Gastrocnemius medialis (tissue), 4 donors: ENCODE data around the gene LCE3C.

Experiments
- POLR2A ChIP-seq, 2 donors: fragments of 450-650 bp; IDR thresholded peaks; one replicate each; pipeline ENCODE4 v1.6.1; 2017; ENCODE audit warnings: antibody characterized with exemption in 2 of 2, mild to moderate bottlenecking in 2 of 2, moderate library complexity in 2 of 2
- TF ChIP-seq, protein P1 (sequence below), 5 experiments: fragments of 450-650 bp in 3 of 5; fragments of 200-600 bp in 2 of 5; sonication (generic) in 2 of 5; IDR thresholded peaks in 4 of 5; conservative IDR thresholded peaks in 1 of 5; 1 replicate in 4 of 5; 2 replicates in 1 of 5; pipeline ENCODE4 v1.5.1; 2016 to 2019; ENCODE audit warnings: antibody characterized with exemption in 5 of 5, mild to moderate bottlenecking in 3 of 5, moderate library complexity in 3 of 5

DNA sequence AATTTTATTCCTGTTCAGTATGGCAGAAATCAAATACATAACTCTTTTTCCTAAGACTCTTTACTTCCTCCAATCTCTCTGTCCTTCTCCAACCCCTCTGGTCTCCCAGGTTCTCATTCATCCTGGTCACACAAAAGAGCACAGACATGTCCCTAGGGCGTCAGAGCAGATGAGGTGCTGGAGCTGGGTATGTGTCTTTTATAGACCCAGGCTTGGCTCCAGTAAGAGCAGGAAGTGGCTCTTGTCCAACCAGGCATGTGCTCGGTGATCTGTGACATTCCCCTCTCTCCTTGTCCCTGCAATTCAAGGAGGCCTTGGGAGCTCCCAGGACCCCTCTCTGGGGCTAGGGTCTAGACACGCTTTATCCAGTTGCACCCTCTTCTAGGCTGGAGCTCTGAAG, 45.1 kb downstream of the LCE3C start:
- no peak for TF ChIP-seq POLR2A (IDR thresholded peaks at IDR 0.05)
- TF ChIP-seq, protein P1, sequence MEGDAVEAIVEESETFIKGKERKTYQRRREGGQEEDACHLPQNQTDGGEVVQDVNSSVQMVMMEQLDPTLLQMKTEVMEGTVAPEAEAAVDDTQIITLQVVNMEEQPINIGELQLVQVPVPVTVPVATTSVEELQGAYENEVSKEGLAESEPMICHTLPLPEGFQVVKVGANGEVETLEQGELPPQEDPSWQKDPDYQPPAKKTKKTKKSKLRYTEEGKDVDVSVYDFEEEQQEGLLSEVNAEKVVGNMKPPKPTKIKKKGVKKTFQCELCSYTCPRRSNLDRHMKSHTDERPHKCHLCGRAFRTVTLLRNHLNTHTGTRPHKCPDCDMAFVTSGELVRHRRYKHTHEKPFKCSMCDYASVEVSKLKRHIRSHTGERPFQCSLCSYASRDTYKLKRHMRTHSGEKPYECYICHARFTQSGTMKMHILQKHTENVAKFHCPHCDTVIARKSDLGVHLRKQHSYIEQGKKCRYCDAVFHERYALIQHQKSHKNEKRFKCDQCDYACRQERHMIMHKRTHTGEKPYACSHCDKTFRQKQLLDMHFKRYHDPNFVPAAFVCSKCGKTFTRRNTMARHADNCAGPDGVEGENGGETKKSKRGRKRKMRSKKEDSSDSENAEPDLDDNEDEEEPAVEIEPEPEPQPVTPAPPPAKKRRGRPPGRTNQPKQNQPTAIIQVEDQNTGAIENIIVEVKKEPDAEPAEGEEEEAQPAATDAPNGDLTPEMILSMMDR (IDR thresholded peaks at IDR 0.05 in 4 of 5, conservative IDR thresholded peaks at IDR 0.05 in 1 of 5), result no peak
